GM12874 (cell line): ENCODE measurements around the gene CHST13.

Experiments used
- CTCF ChIP-seq: IDR thresholded peaks from 2 replicates; pipeline ENCODE4 v1.5.1; 2011; ENCODE audit warnings: low read depth, mild to moderate bottlenecking, control low read depth, low read length, moderate library complexity; ENCODE audit not compliant: insufficient read depth

CHST13 gene

GRCh38 chr3:126484662-126485061 lies 39.3 kb upstream of the CHST13 start:
- TF ChIP-seq CTCF = no peak

- no peak for TF ChIP-seq CTCF
Measured at GRCh38 chr3:126485176-126485897, 38.6 kb upstream of the CHST13 start.

- TF ChIP-seq CTCF = no peak
Measured at GRCh38 chr3:126485956-126486355, 38.0 kb upstream of the CHST13 start.

GRCh38 chr3:126486360-126486847 lies 37.6 kb upstream of the CHST13 start:
- no peak for TF ChIP-seq CTCF

- TF ChIP-seq CTCF = no peak
Measured at GRCh38 chr3:126487151-126487771, 36.7 kb upstream of the CHST13 start.

- no peak for TF ChIP-seq CTCF
Measured at GRCh38 chr3:126488185-126488584, 35.8 kb upstream of the CHST13 start.

- no peak for TF ChIP-seq CTCF
Measured at GRCh38 chr3:126488886-126489569, 34.9 kb upstream of the CHST13 start.
